B cell (primary cell): ENCODE measurements around the gene KRTAP4-3. TPM values are rescaled to one million over a fixed set of nuclear protein-coding genes. Genes with fewer than 3 reads are reported as not detected.

ENCODE experiments used
- ATAC-seq: fragments of 200-7000 bp; cut with Tn5 transposase; one replicate; pipeline ENCODE4 v1.10.0; 2021; ENCODE audit warnings: low read depth, mild to moderate bottlenecking, moderate number of reproducible peaks, moderate library complexity
- CTCF ChIA-PET: fragments of 350-600 bp; sonication (Branson Sonifier 250); formaldehyde crosslinking; loops from one replicate; lab custom pipeline; 2021; ENCODE audit warnings: antibody characterized with exemption, inconsistent platforms; lab: Charles Lee
- POLR2A ChIA-PET: fragments of 350-600 bp; sonication (Branson Sonifier 250); formaldehyde crosslinking; loops from one replicate; lab custom pipeline; 2021; ENCODE audit warnings: antibody characterized with exemption; lab: Charles Lee
- DNase-seq: peaks from one replicate; pipeline ENCODE4 v3.0.0; 2013
- H2AFZ ChIP-seq: 2 replicates; pipeline ENCODE4 v1.6.1; 2012; ENCODE audit warnings: mild to moderate bottlenecking, low read depth, low read length; ENCODE audit not compliant: insufficient read depth, poor library complexity, severe bottlenecking
- H3K27ac ChIP-seq, 2 donors: 1 replicate in 1 of 2; 2 replicates in 1 of 2; pipeline ENCODE4 v1.5.1; 2012 to 2013; ENCODE audit warnings: low read length in 2 of 2, mild to moderate bottlenecking in 2 of 2, moderate library complexity in 1 of 2
- H3K27me3 ChIP-seq, 4 experiments: fragments of 200-600 bp in 1 of 4; sonication (generic) in 1 of 4; replicated peaks in 1 of 4; 1 replicate in 2 of 4; 2 replicates in 2 of 4; pipeline versions ENCODE4 v1.6.1 to v1.7.0; 2013 to 2016; ENCODE audit warnings: low read length in 3 of 4, mild to moderate bottlenecking in 2 of 4, mixed read lengths in 1 of 4, moderate library complexity in 1 of 4; ENCODE audit not compliant: insufficient read depth in 4 of 4, control insufficient read depth in 3 of 4; ENCODE audit errors: control extremely low read depth in 1 of 4
- H3K36me3 ChIP-seq, 2 experiments: replicated peaks in 1 of 2; 1 replicate in 1 of 2; 2 replicates in 1 of 2; pipeline versions ENCODE4 v1.6.1 to v1.7.1; 2013; ENCODE audit warnings: low read length in 1 of 2; ENCODE audit not compliant: insufficient read depth in 2 of 2, control insufficient read depth in 1 of 2; ENCODE audit errors: control extremely low read depth in 1 of 2, extremely low read depth in 1 of 2
- H3K4me1 ChIP-seq, 2 donors: fragments of 200-600 bp in 1 of 2; sonication (generic) in 1 of 2; 1 replicate in 1 of 2; 2 replicates in 1 of 2; pipeline versions ENCODE4 v1.5.1 to v1.6.1; 2013 to 2017; ENCODE audit warnings: low read length in 2 of 2; ENCODE audit not compliant: control insufficient read depth in 2 of 2, insufficient read depth in 2 of 2
- H3K4me2 ChIP-seq: replicated peaks from 2 replicates; pipeline ENCODE3; 2012; ENCODE audit warnings: mild to moderate bottlenecking, low read depth, low read length; ENCODE audit not compliant: poor library complexity, severe bottlenecking
- H3K4me3 ChIP-seq, 5 experiments: fragments of 200-600 bp in 1 of 5; sonication (generic) in 1 of 5; 1 replicate in 3 of 5; 2 replicates in 2 of 5; pipeline versions ENCODE4 v1.5.1 to v1.7.0; 2011 to 2016; ENCODE audit warnings: low read length in 4 of 5, mild to moderate bottlenecking in 4 of 5, low read depth in 2 of 5, control low read depth in 1 of 5, moderate library complexity in 1 of 5; ENCODE audit not compliant: insufficient read depth in 1 of 5; ENCODE audit errors: control extremely low read depth in 1 of 5, extremely low read depth in 1 of 5
- H3K79me2 ChIP-seq: fragments of 200-600 bp; sonication (generic); one replicate; pipeline ENCODE4 v1.6.0; 2016; ENCODE audit warnings: low read length; ENCODE audit not compliant: control insufficient read depth, insufficient read depth
- H3K9ac ChIP-seq: fragments of 200-600 bp; sonication (generic); 2 replicates; pipeline ENCODE4 v1.6.1; 2017; ENCODE audit warnings: mild to moderate bottlenecking, low read length, moderate library complexity
- H3K9me3 ChIP-seq, 3 donors: one replicate each; pipeline versions ENCODE4 v1.6.1 to v1.7.1; 2013; ENCODE audit warnings: low read length in 2 of 3; ENCODE audit not compliant: control insufficient read depth in 2 of 3, insufficient read depth in 1 of 3; ENCODE audit errors: control extremely low read depth in 1 of 3
- H4K20me1 ChIP-seq: 2 replicates; pipeline ENCODE4 v1.6.0; 2012; ENCODE audit warnings: mild to moderate bottlenecking, low read length; ENCODE audit not compliant: insufficient read depth, control insufficient read depth, poor library complexity, severe bottlenecking
- H3K27ac Mint-ChIP-seq: one replicate; pipeline ENCODE4 v1.8.0; 2021; ENCODE audit warnings: mixed read lengths
- H3K27me3 Mint-ChIP-seq: one replicate; pipeline ENCODE4 v1.8.0; 2021; ENCODE audit warnings: mixed read lengths
- H3K4me1 Mint-ChIP-seq: one replicate; pipeline ENCODE4 v1.8.0; 2021; ENCODE audit warnings: mixed read lengths
- H3K4me3 Mint-ChIP-seq: one replicate; pipeline ENCODE4 v1.8.0; 2021; ENCODE audit warnings: mixed read lengths
- H3K9me3 Mint-ChIP-seq: one replicate; pipeline ENCODE4 v1.8.0; 2022; ENCODE audit warnings: mixed read lengths; ENCODE audit not compliant: insufficient read depth
- CTCF ChIP-seq: fragments of 200-600 bp; IDR thresholded peaks from one replicate; pipeline ENCODE4 v1.8.0; 2022; ENCODE audit warnings: antibody characterized with exemption, mild to moderate bottlenecking
- EZH2 ChIP-seq: IDR thresholded peaks from 2 replicates; pipeline ENCODE4 v1.6.1; 2012; ENCODE audit warnings: borderline replicate concordance, low read depth, mild to moderate bottlenecking, moderate library complexity, low read length; ENCODE audit not compliant: insufficient read depth, poor library complexity, severe bottlenecking
- WGBS: methylation state at CpG from one replicate; pipeline ENCODE4 v1.1.5; 2013; ENCODE audit warnings: missing lambda C conversion rate; ENCODE audit not compliant: insufficient coverage; 5-methylcytosine and 5-hydroxymethylcytosine counted together
- intact Hi-C: fragments of 100-400 bp; cut with micrococcal nuclease; formaldehyde crosslinking; loops from one replicate; pipeline ENCODE4 v1.10.0; 2022
- polyA plus RNA-seq: library from polyadenylated mRNA; depleted of rRNA; stranded (reverse); fragments of >200 nt; gene quantifications from 2 replicates; pipeline ENCODE4 v1.2.3, GENCODE V29; 2012
- total RNA-seq, 2 donors: library from RNA; stranded (reverse); fragments of 120-200 nt in 1 of 2; gene quantifications; 1 replicate in 1 of 2; 2 replicates in 1 of 2; pipeline versions ENCODE4 v1.2.3 to v1.2.4, GENCODE V29; 2013 to 2022

KRTAP4-3 gene
- total and polyA plus RNA-seq, 2 donors (not counting 1 experiment from before 2014, with no cell fraction given), result not detected

- POLR2A ChIA-PET, result no interaction called here
- WGBS, result 100% methylated on average over 2 of the region's 5 CpGs
Measured at GRCh38 chr17:41199421-41200078, 31.5 kb upstream of the KRTAP4-3 start.

More at GRCh38 chr17:41199421-41200078, 31.5 kb upstream of the KRTAP4-3 start:
- H3K4me2 ChIP-seq, result no peak overlapping the region
- no peak for DNase-seq
- no peaks in the 10 kb centered on the region for H3K36me3 ChIP-seq
- H3K4me1 Mint-ChIP-seq, result no peaks in the 10 kb centered on the region
- no peak overlapping the region for H3K4me3 ChIP-seq
- no peak overlapping the region for H2AFZ ChIP-seq
- H4K20me1 ChIP-seq, result no peaks in the 10 kb centered on the region
- no peak overlapping the region for H3K27ac ChIP-seq
- no peak overlapping the region for H3K4me3 Mint-ChIP-seq
- H3K9me3 Mint-ChIP-seq, result peaks cover 5% of the 10 kb centered on the region
- CTCF ChIA-PET, result no interaction called here
- no peaks in the 10 kb centered on the region for H3K4me1 ChIP-seq
- H3K79me2 ChIP-seq, result no peaks in the 10 kb centered on the region
- TF ChIP-seq CTCF (no peak), EZH2 (no peak)
- no peak overlapping the region for H3K9ac ChIP-seq
- H3K27me3 Mint-ChIP-seq, result peaks cover 12% of the 10 kb centered on the region
- no peaks in the 10 kb centered on the region for H3K9me3 ChIP-seq
- no peaks in the 10 kb centered on the region for H3K27me3 ChIP-seq
- no peak for ATAC-seq
- intact Hi-C loops, result loop anchor here (10.0 kb wide), 1 partner anchor 235 kb away; the partner anchor contains the start of gene KRT39
- H3K27ac Mint-ChIP-seq, result no peak overlapping the region
